Left lobe of liver (tissue), 2 donors: ENCODE results near the gene THAP5. TPM values are rescaled to one million over a fixed set of nuclear protein-coding genes. Genes with fewer than 3 reads are reported as not detected.
"Not testable (repeated sequence)": the region's sequence is repeated elsewhere in the genome, so short reads cannot be mapped to it uniquely, and the experiment has no call there.

Experiments used
- ATAC-seq: fragments of 200-7000 bp; cut with Tn5 transposase; one replicate; pipeline ENCODE4 v1.9.1; 2020; ENCODE audit warnings: mild to moderate bottlenecking, moderate library complexity
- DNase-seq: peaks from one replicate; pipeline ENCODE4 v3.0.0-alpha.2; 2020; ENCODE audit warnings: low spot score
- total RNA-seq: library from RNA; stranded (reverse); gene quantifications from one replicate; pipeline ENCODE4 v1.2.1, GENCODE V29; 2021
- donor health status: DM: no; HTN: no; CAD: no; lungs with moderate emphysema.
- donor health status: DM: no; HTN: yes; CAD: no.

THAP5 gene
- total RNA-seq, 1 donor from 2014 or later = 15.8 TPM

DNA sequence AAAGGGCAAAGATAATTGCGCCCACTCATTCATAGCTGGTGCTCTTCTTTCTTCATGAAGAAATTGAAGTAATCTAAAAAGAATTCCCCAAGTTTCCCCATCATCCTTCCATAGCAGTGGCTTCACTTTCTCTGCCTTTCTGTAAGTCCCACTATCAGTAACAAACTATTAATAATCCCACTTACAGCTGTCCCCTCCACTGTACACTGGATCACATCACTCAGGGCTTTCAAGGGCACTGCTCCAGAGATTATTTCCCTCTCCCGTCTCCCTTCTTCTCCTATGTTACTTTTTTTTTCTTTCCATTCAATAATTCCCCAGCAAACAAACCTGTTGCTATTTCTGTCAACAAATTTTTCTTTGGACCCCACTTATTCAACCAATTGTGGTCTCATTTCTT lies 16.3 kb upstream of the THAP5 start:
- no peak for ATAC-seq
- no peak for DNase-seq

- DNase-seq (no peak), ATAC-seq (no peak)
Measured at GRCh38 chr7:108584211-108584610, 14.7 kb upstream of the THAP5 start.

DNA sequence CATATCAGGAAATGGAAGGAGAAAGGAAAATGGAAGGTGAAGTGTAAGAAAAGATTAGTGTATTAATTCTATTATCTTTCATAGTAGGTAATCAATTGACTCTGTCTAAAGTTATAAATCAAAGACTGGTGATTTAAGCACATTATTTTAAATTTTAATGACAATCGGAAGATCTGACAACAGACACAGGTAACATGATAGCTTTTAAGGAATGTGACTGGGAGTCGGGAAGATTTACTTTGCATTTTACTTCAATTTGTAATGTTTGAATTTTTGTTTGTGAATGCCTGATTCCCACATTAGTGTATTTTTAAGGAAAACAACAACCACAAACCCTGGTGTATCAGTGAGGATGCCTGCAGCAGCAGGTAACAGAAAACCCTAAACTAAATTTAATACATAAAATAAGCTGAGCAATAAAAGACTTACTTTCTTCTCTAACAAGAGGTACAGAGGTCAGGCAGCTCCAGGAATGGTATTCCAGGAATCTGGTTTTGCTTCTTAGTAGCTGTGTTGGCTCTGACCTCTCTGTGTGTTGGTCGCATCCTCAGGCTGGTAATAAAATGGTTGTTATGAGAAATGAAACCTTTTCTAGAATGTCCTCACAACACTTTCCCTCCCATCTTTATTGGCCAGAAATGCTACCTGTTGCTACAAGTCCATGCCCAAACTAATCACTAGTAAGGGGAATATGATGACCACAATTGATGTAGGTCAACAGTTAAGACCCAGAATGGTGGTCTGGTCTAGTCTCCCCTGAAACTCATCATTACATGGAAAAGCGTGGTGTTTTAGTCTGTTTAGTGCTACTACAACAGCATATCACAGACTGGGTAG lies 12.4 kb upstream of the THAP5 start:
- DNase-seq (no peak), ATAC-seq (no peak)

GRCh38 chr7:108580298-108580697 lies 10.8 kb upstream of the THAP5 start:
- DNase-seq (no peak), ATAC-seq (peak; percentile 54)

DNA sequence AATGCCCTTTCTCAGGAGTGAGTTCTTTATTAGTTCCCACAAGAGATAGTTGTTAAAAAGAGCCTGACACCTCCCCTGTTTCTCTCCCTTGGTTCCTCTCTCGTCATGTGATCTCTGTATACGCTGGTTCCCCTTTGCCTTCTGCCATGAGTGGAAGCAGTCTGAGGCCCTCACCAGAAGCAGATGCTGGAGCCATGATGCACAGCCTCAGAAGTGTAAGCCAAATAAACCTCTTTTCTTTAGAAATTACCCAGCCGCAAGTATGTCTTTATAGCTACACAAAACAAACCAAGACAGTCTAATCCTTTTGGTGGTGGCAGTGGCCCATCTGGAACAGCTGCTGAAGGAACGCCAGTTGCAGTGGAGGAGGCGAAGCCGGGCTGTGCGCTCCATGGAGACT lies 9.4 kb upstream of the THAP5 start:
- ATAC-seq = no peak

DNA sequence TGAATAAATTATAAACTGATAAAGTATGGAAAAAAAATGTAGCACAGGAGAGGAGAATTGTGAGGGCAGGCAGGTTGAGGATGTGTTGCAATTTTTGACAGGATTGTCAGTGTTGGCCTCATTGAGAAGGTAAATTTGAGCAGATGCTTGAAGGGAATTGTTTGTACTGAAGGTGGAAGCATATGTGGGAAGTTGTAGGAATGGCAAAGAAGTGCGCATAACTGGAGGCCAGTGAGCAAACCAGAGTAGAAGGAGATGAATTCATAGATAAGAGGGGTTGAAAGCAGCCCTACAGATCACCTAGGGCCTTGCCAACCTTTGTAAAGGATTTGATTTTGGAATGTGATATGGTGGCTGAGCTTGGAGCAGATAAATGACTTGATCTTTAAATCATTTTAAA lies 6.6 kb upstream of the THAP5 start:
- no peak for ATAC-seq
- DNase-seq = no peak

More for the DNA sequence above, 9.4 kb upstream of the THAP5 start:
- no peak for DNase-seq

GRCh38 chr7:108575156-108575555 lies 5.7 kb upstream of the THAP5 start:
- ATAC-seq = no peak
- DNase-seq = no peak

DNA sequence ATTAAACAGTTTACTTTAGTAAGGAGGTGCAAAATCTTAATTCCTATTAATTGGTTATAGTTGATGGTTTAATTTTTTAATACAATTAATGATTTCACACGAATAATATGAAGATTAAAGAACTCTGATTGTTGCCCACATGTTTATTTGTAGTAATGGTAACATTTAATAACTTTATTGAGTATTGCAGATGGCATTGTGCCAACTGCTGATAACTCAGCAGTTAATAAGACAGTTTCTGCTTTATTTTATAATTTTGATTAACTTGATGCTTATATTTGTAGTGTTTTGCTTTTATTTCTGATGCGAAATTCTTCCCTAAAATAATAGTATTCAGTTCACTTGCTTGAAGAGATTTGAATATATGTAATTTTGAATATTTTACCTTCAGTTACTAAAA lies 3.0 kb upstream of the THAP5 start:
- ATAC-seq = no peak

DNA sequence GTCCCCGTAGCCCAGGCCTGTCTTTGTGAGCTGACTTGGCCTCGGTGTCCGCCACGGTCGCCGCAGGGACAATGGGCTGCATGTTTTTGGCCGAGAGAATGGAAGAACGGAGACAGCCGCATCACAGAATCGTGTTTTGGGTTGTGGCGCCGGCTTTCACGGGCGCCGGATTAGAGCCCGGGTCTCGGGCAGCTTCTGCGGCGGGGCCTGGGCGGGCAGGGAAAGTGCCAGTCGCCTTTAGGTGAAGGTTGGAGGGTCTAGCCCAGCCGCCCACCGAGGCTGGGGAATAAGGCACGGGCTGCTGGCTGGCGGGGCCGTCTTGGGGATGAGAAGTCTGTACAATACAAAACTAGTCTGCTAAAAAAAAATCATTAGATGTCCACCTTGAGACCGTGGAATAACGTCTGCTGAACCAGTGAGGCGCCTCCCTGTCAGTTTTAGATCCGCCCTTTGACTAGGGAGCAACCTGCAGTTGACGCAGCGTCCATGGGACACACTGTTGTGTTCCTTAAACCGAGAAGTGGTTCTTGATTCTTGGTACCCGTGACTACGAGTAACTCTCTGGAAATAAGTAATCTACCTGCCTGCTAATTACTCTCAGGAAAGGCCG lies 745 bp upstream of the THAP5 start:
- DNase-seq = peak; percentile 54
- peak; percentile 53 for ATAC-seq

More for the DNA sequence above, 3.0 kb upstream of the THAP5 start:
- no peak for DNase-seq

DNA sequence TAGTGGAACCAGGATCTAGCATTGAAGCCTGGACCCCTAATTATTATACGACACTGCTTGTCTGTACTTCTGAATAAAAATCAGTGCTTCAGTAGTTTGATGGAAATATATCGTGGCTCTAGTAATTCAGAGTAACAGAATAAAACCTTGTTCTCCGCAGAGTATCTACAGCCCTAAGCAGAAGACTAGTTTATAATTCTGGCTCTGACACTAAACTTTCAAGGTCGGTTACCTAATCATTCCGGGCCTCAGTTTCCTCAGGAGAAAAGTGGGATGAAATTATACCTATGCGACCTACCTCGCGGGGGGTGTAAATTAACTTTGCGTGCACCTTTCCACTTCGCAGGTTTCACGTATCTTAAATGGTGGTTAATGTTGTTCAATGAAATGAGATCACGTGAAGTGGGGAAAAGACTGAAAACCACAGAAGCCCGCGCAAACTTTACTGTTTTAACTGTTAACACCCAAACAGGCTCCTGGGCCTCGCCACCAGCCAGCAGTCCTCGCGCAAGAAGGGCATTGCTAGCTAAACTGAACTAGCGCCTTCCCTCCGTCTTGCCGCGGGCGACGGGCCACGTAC lies 615 bp downstream of the THAP5 start:
- no peak for ATAC-seq
- DNase-seq = no peak

DNA sequence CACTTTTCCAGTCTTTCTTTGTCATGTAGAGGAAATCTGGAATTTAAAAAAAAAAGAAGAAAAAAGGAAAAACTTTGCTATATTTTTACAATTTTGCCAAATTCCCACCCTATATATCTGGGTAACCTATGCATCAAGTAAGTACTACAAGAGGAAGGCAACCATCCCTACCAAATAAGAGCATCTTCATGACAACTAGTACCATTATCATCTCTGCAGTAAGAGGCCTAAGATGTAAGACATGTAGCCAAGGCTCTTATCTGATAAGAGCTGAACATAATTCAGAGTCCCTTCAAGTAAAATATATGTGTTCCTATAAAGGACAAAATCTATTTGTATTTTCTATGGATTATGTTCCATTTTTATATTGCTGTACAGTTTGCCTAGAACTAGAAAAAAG lies 3.5 kb downstream of the THAP5 start:
- no peak for DNase-seq

DNA sequence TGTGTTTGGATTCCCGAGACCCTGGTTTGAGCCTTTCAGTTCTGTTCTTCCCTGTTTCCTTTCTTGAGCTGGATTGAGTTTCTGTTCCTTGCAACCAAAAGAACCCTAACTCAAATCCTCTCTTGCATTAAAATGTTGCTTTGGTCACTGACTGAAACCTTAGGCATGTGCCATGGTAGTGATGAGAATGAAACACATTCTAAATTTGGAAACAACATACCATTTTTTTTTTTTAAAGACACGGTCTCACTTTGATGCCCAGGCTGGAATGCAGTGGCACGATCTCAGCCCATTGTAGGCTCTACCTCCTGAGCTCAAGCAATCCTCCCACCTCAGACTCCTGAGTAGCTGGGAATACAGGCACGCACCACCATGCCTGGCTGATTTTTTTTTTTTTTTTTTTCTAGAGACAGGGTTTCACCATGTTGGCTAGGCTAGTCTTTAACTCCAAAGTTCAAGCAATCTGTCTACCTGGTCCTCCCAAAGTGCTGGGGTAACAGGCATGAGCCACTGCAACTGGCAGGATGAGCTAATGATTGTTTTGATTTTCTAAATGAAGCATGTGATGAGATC lies 8.4 kb downstream of the THAP5 start:
- DNase-seq (no peak), ATAC-seq (no peak)

More for the DNA sequence above, 3.5 kb downstream of the THAP5 start:
- ATAC-seq = no peak

GRCh38 chr7:108559253-108559652 lies 10.3 kb downstream of the THAP5 start:
- DNase-seq (no peak), ATAC-seq (no peak)

GRCh38 chr7:108557617-108558016 lies 11.9 kb downstream of the THAP5 start:
- DNase-seq (no peak), ATAC-seq (no peak)

GRCh38 chr7:108557191-108557590 lies 12.3 kb downstream of the THAP5 start:
- DNase-seq = no peak
- no peak for ATAC-seq

- DNase-seq, ATAC-seq: not testable (repeated sequence)
Measured at GRCh38 chr7:108556665-108557064, 12.8 kb downstream of the THAP5 start.

GRCh38 chr7:108548141-108548896 lies 21.2 kb downstream of the THAP5 start:
- DNase-seq, ATAC-seq: not testable (repeated sequence)

DNA sequence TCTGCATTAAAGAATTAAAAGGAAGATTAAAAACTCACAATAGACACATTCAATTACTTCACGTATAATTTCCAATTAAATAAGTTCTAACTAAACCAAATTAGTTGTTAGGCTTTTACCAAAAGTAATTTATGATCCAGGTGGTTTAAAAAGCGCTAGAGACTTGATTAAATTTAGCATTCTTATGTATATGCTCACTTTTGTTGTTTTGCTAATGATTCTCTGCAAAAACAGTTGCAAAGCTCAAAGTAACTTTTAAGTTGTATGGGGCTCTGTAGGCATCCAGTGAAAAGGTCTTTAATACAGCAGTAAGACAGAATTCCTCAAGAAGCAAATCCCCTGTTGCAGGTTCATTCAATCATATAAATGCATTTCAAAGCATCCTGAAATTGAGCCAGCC lies 28.0 kb downstream of the THAP5 start:
- ATAC-seq = no peak

GRCh38 chr7:108538685-108539084 lies 30.8 kb downstream of the THAP5 start:
- DNase-seq = not testable (repeated sequence)
- ATAC-seq = peak; percentile 37

More for the DNA sequence above, 28.0 kb downstream of the THAP5 start:
- no peak for DNase-seq

DNA sequence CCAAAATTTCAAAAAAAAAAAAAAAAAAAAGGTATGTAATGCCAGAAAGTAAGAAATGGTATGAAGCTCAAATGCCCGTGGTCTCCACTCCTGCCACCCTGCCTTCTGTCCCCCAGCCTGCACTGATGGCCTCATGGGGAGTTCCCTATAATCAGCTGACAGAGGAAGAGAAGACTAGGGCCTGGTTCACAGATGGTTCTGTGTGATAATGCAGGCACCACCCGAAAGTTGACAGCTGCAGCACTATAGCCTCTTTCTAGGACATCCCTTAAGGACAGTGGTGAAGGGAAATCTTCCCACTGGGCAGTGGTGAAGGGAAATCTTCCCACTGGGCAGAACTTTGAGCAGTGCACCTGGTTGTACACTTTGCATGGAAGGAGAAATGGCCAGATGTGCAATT lies 31.3 kb downstream of the THAP5 start:
- not testable (repeated sequence) for ATAC-seq, DNase-seq

DNA sequence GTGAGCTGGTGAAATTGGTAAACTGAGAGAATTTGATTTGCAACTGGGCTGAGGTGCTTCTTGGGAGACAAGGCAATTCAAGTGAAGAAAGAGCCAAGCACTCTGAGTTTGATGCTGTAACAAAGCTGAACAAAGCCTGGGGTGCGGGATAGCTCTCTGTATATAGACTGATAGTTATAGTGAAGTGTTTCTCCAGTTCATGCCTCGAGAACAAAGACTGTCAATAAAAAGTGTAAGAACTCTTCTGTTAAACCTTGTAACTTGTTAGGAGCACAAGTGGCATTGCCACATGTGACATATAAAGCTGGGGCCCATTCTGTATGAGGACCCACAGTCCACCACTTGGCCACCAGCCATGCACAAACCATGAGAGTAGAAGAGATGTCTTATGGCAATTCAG lies 32.3 kb downstream of the THAP5 start:
- ATAC-seq = no peak
- DNase-seq = no peak
